PC-9 (cell line): ENCODE results near the gene FAM168A. TPM values are rescaled to one million over a fixed set of nuclear protein-coding genes. Genes with fewer than 3 reads are reported as not detected.

ENCODE experiments used
- BruUV-seq: library from RNA; stranded (reverse); fragments of 400-500 nt; replicated peaks from 2 replicates; lab custom pipeline; 2021; lab: Mats Ljungman, UMichigan
- CTCF ChIA-PET: fragments of 300-600 bp; sonication (Branson Sonifier 250); formaldehyde crosslinking; loops from one replicate; lab custom pipeline; 2022; ENCODE audit warnings: antibody characterized with exemption; lab: Charles Lee
- POLR2A ChIA-PET: fragments of 300-600 bp; sonication (Branson Sonifier 250); formaldehyde crosslinking; loops from one replicate; lab custom pipeline; 2022; ENCODE audit warnings: antibody characterized with exemption; ENCODE audit not compliant: unreplicated experiment; lab: Charles Lee
- DNase-seq, 2 experiments: peaks; one replicate each; pipeline versions ENCODE4 v3.0.0 to v3.0.0-alpha.2; 2015 to 2022; ENCODE audit warnings: mixed read lengths in 1 of 2
- H2AFZ ChIP-seq: fragments of 200-600 bp; sonication (generic); 2 replicates; pipeline ENCODE4 v1.8.1; 2017; ENCODE audit warnings: antibody characterized with exemption
- H3F3A ChIP-seq: fragments of 200-600 bp; sonication (generic); 2 replicates; pipeline ENCODE4 v1.8.1; 2017; ENCODE audit warnings: antibody characterized with exemption, mild to moderate bottlenecking, low read depth; ENCODE audit not compliant: insufficient read depth
- H3K27ac ChIP-seq: fragments of 200-600 bp; sonication (generic); 2 replicates; pipeline ENCODE4 v1.6.1; 2016; ENCODE audit warnings: mixed run types
- H3K27me3 ChIP-seq: fragments of 200-600 bp; sonication (generic); 2 replicates; pipeline ENCODE4 v1.6.1; 2016; ENCODE audit warnings: low read depth, mixed run types; ENCODE audit not compliant: insufficient read depth
- H3K36me3 ChIP-seq: fragments of 200-600 bp; sonication (generic); 2 replicates; pipeline ENCODE4 v1.6.1; 2016; ENCODE audit warnings: low read depth, mixed run types
- H3K4me1 ChIP-seq: fragments of 200-600 bp; sonication (generic); replicated peaks from 2 replicates; pipeline ENCODE4 v1.6.1; 2016; ENCODE audit warnings: mixed run types; ENCODE audit not compliant: insufficient read depth
- H3K4me2 ChIP-seq: fragments of 200-600 bp; sonication (generic); 2 replicates; pipeline ENCODE4 v1.6.1; 2017; ENCODE audit warnings: mixed run types
- H3K4me3 ChIP-seq: fragments of 200-600 bp; sonication (generic); 2 replicates; pipeline ENCODE4 v1.6.1; 2016; ENCODE audit warnings: mixed run types
- H3K79me2 ChIP-seq: fragments of 200-600 bp; sonication (generic); 2 replicates; pipeline ENCODE4 v1.6.1; 2017; ENCODE audit warnings: low read depth, mixed run types
- H3K9me2 ChIP-seq: fragments of 200-600 bp; sonication (generic); 2 replicates; pipeline ENCODE4 v1.8.1; 2017; ENCODE audit warnings: mild to moderate bottlenecking; ENCODE audit not compliant: insufficient read depth
- H3K9me3 ChIP-seq: fragments of 200-600 bp; sonication (generic); 2 replicates; pipeline ENCODE4 v1.8.1; 2016; ENCODE audit warnings: low read depth; ENCODE audit not compliant: insufficient read depth
- H4K20me1 ChIP-seq: fragments of 200-600 bp; sonication (generic); 2 replicates; pipeline ENCODE4 v1.8.1; 2017; ENCODE audit not compliant: insufficient read depth
- EZH2 ChIP-seq: fragments of 200-600 bp; sonication (generic); IDR thresholded peaks from 2 replicates; pipeline ENCODE4 v1.8.0; 2017; ENCODE audit warnings: antibody characterized with exemption, low read depth
- intact Hi-C: fragments of 100-400 bp; cut with micrococcal nuclease; formaldehyde crosslinking; loops from one replicate; pipeline ENCODE4 v1.10.0; 2022; ENCODE audit not compliant: unreplicated experiment
- total RNA-seq: library from RNA; stranded (reverse); gene quantifications from 2 replicates; pipeline ENCODE4 v1.2.3, GENCODE V29; 2021
- TF ChIP-seq, protein P1 (sequence below): fragments of 200-600 bp; sonication (generic); conservative IDR thresholded peaks from 2 replicates; pipeline ENCODE4 v1.6.1; 2017; ENCODE audit warnings: mixed run types, antibody characterized with exemption, mild to moderate bottlenecking, moderate library complexity

FAM168A gene
- total RNA-seq, 1 experiment from 2014 or later: 51.2 TPM

DNA sequence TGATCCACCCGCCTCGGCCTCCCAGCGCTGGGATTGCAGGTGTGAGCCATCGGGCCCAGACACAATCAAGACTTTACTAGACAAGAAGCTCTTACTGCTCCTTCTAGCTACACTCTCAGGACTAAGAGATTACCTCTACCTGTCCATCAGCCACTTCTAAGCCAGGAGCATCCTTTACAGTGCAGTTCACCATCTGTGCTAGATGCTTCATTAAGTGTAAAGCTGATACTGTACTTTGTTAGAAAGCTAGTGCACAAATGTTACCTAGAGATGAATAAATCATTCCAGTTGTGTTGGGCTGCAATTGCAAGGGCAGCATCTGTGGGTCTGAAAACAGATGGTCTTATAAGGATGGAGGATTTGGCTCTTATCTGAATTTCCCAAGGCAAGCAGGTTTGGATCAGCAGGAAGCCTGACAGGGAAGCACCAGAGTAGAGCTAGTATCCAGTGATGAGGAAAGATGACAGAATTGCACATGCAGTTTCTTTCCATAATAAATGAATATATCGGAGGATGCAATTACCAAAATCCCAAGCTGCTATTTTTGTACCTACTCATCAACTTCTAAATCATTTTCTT lies 58.3 kb downstream of the FAM168A start:
- Histone ChIP-seq H3F3A (no peaks in the 10 kb centered on the region), H4K20me1 (no peaks in the 10 kb centered on the region; the same call in none of the 2 replicates), H3K36me3 (no peaks in the 10 kb centered on the region), H3K4me1 (no peaks in the 10 kb centered on the region), H3K27ac (no peak overlapping the region), H3K4me3 (no peak overlapping the region), H3K9me2 (0 out of 2 replicates have a peak, but pooled peaks cover 3% of the 10 kb centered on the region), H3K4me2 (no peak overlapping the region), H3K27me3 (no peaks in the 10 kb centered on the region), H3K79me2 (no peaks in the 10 kb centered on the region), H3K9me3 (no peaks in the 10 kb centered on the region), H2AFZ (no peak overlapping the region)
- POLR2A ChIA-PET: interaction anchor here (0.6 to 0.7 kb wide), 2 partner anchors 12 to 17 kb away, joined by 3 to 6 read pairs; no protein-coding TSS in a partner anchor
- TF ChIP-seq, protein P1, sequence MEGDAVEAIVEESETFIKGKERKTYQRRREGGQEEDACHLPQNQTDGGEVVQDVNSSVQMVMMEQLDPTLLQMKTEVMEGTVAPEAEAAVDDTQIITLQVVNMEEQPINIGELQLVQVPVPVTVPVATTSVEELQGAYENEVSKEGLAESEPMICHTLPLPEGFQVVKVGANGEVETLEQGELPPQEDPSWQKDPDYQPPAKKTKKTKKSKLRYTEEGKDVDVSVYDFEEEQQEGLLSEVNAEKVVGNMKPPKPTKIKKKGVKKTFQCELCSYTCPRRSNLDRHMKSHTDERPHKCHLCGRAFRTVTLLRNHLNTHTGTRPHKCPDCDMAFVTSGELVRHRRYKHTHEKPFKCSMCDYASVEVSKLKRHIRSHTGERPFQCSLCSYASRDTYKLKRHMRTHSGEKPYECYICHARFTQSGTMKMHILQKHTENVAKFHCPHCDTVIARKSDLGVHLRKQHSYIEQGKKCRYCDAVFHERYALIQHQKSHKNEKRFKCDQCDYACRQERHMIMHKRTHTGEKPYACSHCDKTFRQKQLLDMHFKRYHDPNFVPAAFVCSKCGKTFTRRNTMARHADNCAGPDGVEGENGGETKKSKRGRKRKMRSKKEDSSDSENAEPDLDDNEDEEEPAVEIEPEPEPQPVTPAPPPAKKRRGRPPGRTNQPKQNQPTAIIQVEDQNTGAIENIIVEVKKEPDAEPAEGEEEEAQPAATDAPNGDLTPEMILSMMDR: no peak
- TF ChIP-seq EZH2: no peak
- intact Hi-C loops: no loop called here
- BruUV-seq: no TSS peak
- CTCF ChIA-PET: interaction anchor here (1.2 kb wide), 1 partner anchor 61 kb away, joined by 3 read pairs; no protein-coding TSS in a partner anchor
- no peak for DNase-seq

DNA sequence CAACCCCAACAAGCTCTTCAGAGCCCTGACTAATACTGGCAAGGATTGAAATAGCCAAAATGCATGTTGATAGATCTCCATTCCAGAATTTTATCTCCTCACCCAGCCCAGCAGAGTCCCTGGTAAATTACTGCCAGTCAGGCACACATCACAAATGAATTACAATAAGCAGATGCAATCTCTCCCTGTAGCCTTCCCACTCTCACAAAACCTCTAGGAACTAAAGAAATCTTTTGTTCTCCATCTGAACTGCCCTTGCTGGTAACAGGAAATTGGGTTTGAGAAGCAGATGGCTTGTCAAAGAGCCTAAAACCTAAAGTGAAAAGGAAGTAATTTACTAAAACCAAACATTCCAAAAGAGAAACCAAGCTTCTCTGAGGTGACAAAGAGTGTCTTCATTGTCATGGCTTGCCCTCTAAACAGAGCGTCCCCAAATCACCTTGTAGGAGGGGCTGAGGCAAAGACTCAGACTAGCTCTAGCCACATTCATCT lies 59.5 kb downstream of the FAM168A start:
- no peak for DNase-seq
- no peaks in the 10 kb centered on the region for H3K9me2 ChIP-seq
- intact Hi-C loops: no loop called here
- H3K4me2 ChIP-seq: no peak overlapping the region
- H3K4me3 ChIP-seq: no peak overlapping the region
- no peak overlapping the region for H2AFZ ChIP-seq
- H3K4me1 ChIP-seq: no peaks in the 10 kb centered on the region
- H3K36me3 ChIP-seq: no peaks in the 10 kb centered on the region
- no peaks in the 10 kb centered on the region; the same call in none of the 2 replicates for H4K20me1 ChIP-seq
- TF ChIP-seq, protein P1: no peak
- no peak for TF ChIP-seq EZH2
- no peaks in the 10 kb centered on the region for H3F3A ChIP-seq
- no TSS peak for BruUV-seq
- H3K27me3 ChIP-seq: no peaks in the 10 kb centered on the region
- POLR2A ChIA-PET: interaction anchor here (0.7 kb wide), 2 partner anchors 26 to 60 kb away, joined by 4 to 5 read pairs; no protein-coding TSS in a partner anchor
- no peaks in the 10 kb centered on the region for H3K9me3 ChIP-seq
- no peak overlapping the region for H3K27ac ChIP-seq
- CTCF ChIA-PET: interaction anchor here (1.2 kb wide), 1 partner anchor 59 kb away, joined by 3 read pairs; no protein-coding TSS in a partner anchor
- H3K79me2 ChIP-seq: no peaks in the 10 kb centered on the region

DNA sequence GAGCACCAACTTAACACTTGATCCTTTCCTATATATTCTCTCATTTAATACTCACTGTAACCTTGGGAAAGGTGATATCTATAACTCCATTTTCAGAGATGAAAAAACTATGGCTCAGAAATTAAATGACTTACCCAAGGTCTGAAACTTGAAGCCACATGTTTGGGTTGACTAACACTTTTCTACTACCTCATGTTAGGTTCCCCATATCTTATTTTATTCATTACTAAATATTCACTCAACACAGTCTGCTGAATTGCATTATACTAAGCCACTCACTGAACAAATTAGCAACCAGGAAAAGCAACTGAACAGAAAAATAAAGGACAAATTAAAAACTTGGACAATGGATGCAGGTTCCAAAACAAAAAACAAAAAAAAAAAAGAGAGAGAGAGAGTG lies 59.9 kb downstream of the FAM168A start:
- Histone ChIP-seq H2AFZ (no peak overlapping the region), H3F3A (no peaks in the 10 kb centered on the region), H3K9me2 (no peaks in the 10 kb centered on the region), H3K4me1 (no peaks in the 10 kb centered on the region), H3K4me2 (no peak overlapping the region), H3K4me3 (no peak overlapping the region), H3K79me2 (no peaks in the 10 kb centered on the region), H3K9me3 (no peaks in the 10 kb centered on the region), H3K27me3 (no peaks in the 10 kb centered on the region), H3K27ac (no peak overlapping the region), H4K20me1 (no peaks in the 10 kb centered on the region; the same call in none of the 2 replicates), H3K36me3 (no peaks in the 10 kb centered on the region)
- ChIA-PET POLR2A (no interaction called here), CTCF (interaction anchor here (1.2 kb wide), 1 partner anchor 59 kb away, joined by 3 read pairs; no protein-coding TSS in a partner anchor)
- intact Hi-C loops: no loop called here
- TF ChIP-seq, protein P1: no peak
- TF ChIP-seq EZH2: no peak
- no peak for DNase-seq
- no TSS peak for BruUV-seq
